ENCODE data around the gene ITGAX. TPM values are rescaled to one million over a fixed set of nuclear protein-coding genes. Genes with fewer than 3 reads are reported as not detected.

Gene ITGAX
- total RNA-seq, 1 experiment from 2014 or later = not detected

- no peak overlapping the region for H3K27ac Mint-ChIP-seq (ENCODE audit: unreplicated experiment)
- H3K27me3 Mint-ChIP-seq (ENCODE audit: insufficient read depth, unreplicated experiment) = peaks cover 3% of the 10 kb centered on the region
- CTCF ChIA-PET = no interaction called here
- no peaks in the 10 kb centered on the region for H3K4me1 ChIP-seq
- POLR2A ChIA-PET = no interaction called here
- no peaks in the 10 kb centered on the region for H3K9me3 Mint-ChIP-seq (ENCODE audit: unreplicated experiment)
- no peaks in the 10 kb centered on the region for H3K9me3 ChIP-seq
- DNase-seq = no peak
- no peak overlapping the region for H3K4me3 Mint-ChIP-seq (ENCODE audit: unreplicated experiment)
- no peak overlapping the region for H3K4me3 ChIP-seq (ENCODE audit: low read depth, low read length)
- BruUV-seq (replicated peaks) = no TSS peak
- H3K4me1 Mint-ChIP-seq (ENCODE audit: low read depth, unreplicated experiment) = no peaks in the 10 kb centered on the region
- H3K36me3 ChIP-seq (ENCODE audit: control insufficient read depth, insufficient read depth, low read length) = no peaks in the 10 kb centered on the region
- H3K36me3 Mint-ChIP-seq (ENCODE audit: insufficient read depth, unreplicated experiment) = no peaks in the 10 kb centered on the region
- intact Hi-C loops (cut with micrococcal nuclease; ENCODE audit: unreplicated experiment) = no loop called here
- no peaks in the 10 kb centered on the region for H3K27me3 ChIP-seq (replicated peaks; ENCODE audit: control insufficient read depth, insufficient read depth, low read length)
- TF ChIP-seq CTCF (IDR thresholded peaks at IDR 0.05; ENCODE audit: insufficient read depth in 1 of 2, low read depth in 1 of 2, low read length in 1 of 2, severe bottlenecking in 1 of 2, unreplicated experiment in 1 of 2) = no peak
Observed at GRCh38 chr16:31364421-31364820, 9.4 kb downstream of the ITGAX start.

- BruUV-seq (replicated peaks) = no TSS peak
- Mint-ChIP-seq H3K27ac (ENCODE audit: unreplicated experiment) (no peak overlapping the region), H3K4me3 (ENCODE audit: unreplicated experiment) (no peak overlapping the region), H3K9me3 (ENCODE audit: unreplicated experiment) (no peaks in the 10 kb centered on the region), H3K27me3 (ENCODE audit: insufficient read depth, unreplicated experiment) (peaks cover 3% of the 10 kb centered on the region), H3K4me1 (ENCODE audit: low read depth, unreplicated experiment) (no peaks in the 10 kb centered on the region), H3K36me3 (ENCODE audit: insufficient read depth, unreplicated experiment) (no peaks in the 10 kb centered on the region)
- CTCF ChIA-PET = interaction anchor here (0.6 kb wide), 1 partner anchor 306 kb away, joined by 3 read pairs; no protein-coding TSS in a partner anchor
- no peaks in the 10 kb centered on the region for H3K27me3 ChIP-seq (replicated peaks; ENCODE audit: control insufficient read depth, insufficient read depth, low read length)
- DNase-seq = no peak
- H3K36me3 ChIP-seq (ENCODE audit: control insufficient read depth, insufficient read depth, low read length) = no peaks in the 10 kb centered on the region
- no peak overlapping the region for H3K4me3 ChIP-seq (ENCODE audit: low read depth, low read length)
- H3K9me3 ChIP-seq = no peaks in the 10 kb centered on the region
- POLR2A ChIA-PET = no interaction called here
- H3K4me1 ChIP-seq = no peaks in the 10 kb centered on the region
- intact Hi-C loops (cut with micrococcal nuclease; ENCODE audit: unreplicated experiment) = no loop called here
- TF ChIP-seq CTCF (IDR thresholded peaks at IDR 0.05; ENCODE audit: insufficient read depth in 1 of 2, low read depth in 1 of 2, low read length in 1 of 2, severe bottlenecking in 1 of 2, unreplicated experiment in 1 of 2) = no peak
Observed at GRCh38 chr16:31365131-31365865, 10.3 kb downstream of the ITGAX start.

GRCh38 chr16:31367853-31368252 lies 12.9 kb downstream of the ITGAX start:
- CTCF ChIA-PET = interaction anchor here (0.6 kb wide), 1 partner anchor 506 kb away, joined by 6 read pairs; the partner anchor contains the start of gene ZNF267
- H3K9me3 Mint-ChIP-seq (ENCODE audit: unreplicated experiment) = no peaks in the 10 kb centered on the region
- H3K36me3 Mint-ChIP-seq (ENCODE audit: insufficient read depth, unreplicated experiment) = no peaks in the 10 kb centered on the region
- peaks cover 3% of the 10 kb centered on the region for H3K27me3 Mint-ChIP-seq (ENCODE audit: insufficient read depth, unreplicated experiment)
- DNase-seq = no peak
- TF ChIP-seq CTCF (IDR thresholded peaks at IDR 0.05; ENCODE audit: insufficient read depth in 1 of 2, low read depth in 1 of 2, low read length in 1 of 2, severe bottlenecking in 1 of 2, unreplicated experiment in 1 of 2) = no peak
- Histone ChIP-seq H3K9me3 (no peaks in the 10 kb centered on the region), H3K4me3 (ENCODE audit: low read depth, low read length) (no peak overlapping the region), H3K27me3 (replicated peaks; ENCODE audit: control insufficient read depth, insufficient read depth, low read length) (no peaks in the 10 kb centered on the region), H3K4me1 (no peaks in the 10 kb centered on the region), H3K36me3 (ENCODE audit: control insufficient read depth, insufficient read depth, low read length) (no peaks in the 10 kb centered on the region)
- BruUV-seq (replicated peaks) = no TSS peak
- intact Hi-C loops (cut with micrococcal nuclease; ENCODE audit: unreplicated experiment) = no loop called here
- no peaks in the 10 kb centered on the region for H3K4me1 Mint-ChIP-seq (ENCODE audit: low read depth, unreplicated experiment)
- no peak overlapping the region for H3K4me3 Mint-ChIP-seq (ENCODE audit: unreplicated experiment)
- no peak overlapping the region for H3K27ac Mint-ChIP-seq (ENCODE audit: unreplicated experiment)
- POLR2A ChIA-PET = no interaction called here
